IMR-90 (cell line): ENCODE data around the gene USP35. TPM values are rescaled to one million over a fixed set of nuclear protein-coding genes. Genes with fewer than 3 reads are reported as not detected.

Experiments
- ATAC-seq: fragments of 200-7000 bp; cut with Tn5 transposase; 2 replicates; pipeline ENCODE4 v1.9.1; 2020; ENCODE audit warnings: low read depth, mild to moderate bottlenecking, moderate library complexity
- BruUV-seq: library from RNA; stranded (reverse); fragments of 400-500 nt; replicated peaks from 2 replicates; lab custom pipeline; 2021; lab: Mats Ljungman, UMichigan
- CTCF ChIA-PET: fragments of 300-600 bp; formaldehyde crosslinking; extraction: SDS; loops from one replicate; lab custom pipeline; 2021; ENCODE audit warnings: antibody characterized with exemption; lab: Yijun Ruan, JAX
- POLR2A ChIA-PET: fragments of 300-600 bp; sonication (Branson Sonifier 250); formaldehyde crosslinking; loops from one replicate; lab custom pipeline; 2022; ENCODE audit warnings: antibody characterized with exemption; ENCODE audit not compliant: unreplicated experiment; lab: Charles Lee
- DNase-seq: peaks from one replicate; pipeline ENCODE4 v3.0.0; 2013
- H2AFZ ChIP-seq: replicated peaks from 2 replicates; pipeline ENCODE3; 2013; ENCODE audit warnings: low read length, mild to moderate bottlenecking; ENCODE audit not compliant: poor library complexity
- H2AK5ac ChIP-seq: 2 replicates; pipeline ENCODE4 v1.6.1; 2013; ENCODE audit warnings: low read depth, low read length, inconsistent platforms
- H2AK9ac ChIP-seq: replicated peaks from 2 replicates; pipeline ENCODE3; 2013; ENCODE audit warnings: mild to moderate bottlenecking, low read depth, low read length, moderate library complexity; ENCODE audit not compliant: poor library complexity
- H2BK120ac ChIP-seq: 2 replicates; pipeline ENCODE4 v1.6.1; 2013; ENCODE audit warnings: low read depth, low read length, inconsistent platforms
- H2BK15ac ChIP-seq: 3 replicates; pipeline ENCODE4 v1.6.1; 2013; ENCODE audit warnings: low read depth, low read length, inconsistent platforms
- H2BK20ac ChIP-seq: 2 replicates; pipeline ENCODE4 v1.6.1; 2013; ENCODE audit warnings: low read depth, mild to moderate bottlenecking, inconsistent platforms, low read length, moderate library complexity
- H2BK5ac ChIP-seq: 2 replicates; pipeline ENCODE4 v1.6.1; 2013; ENCODE audit warnings: mild to moderate bottlenecking, low read depth, low read length, inconsistent platforms; ENCODE audit not compliant: poor library complexity, severe bottlenecking
- H3K14ac ChIP-seq: replicated peaks from 2 replicates; pipeline ENCODE4 v1.6.1; 2013; ENCODE audit warnings: low read depth, low read length, inconsistent platforms
- H3K18ac ChIP-seq: 2 replicates; pipeline ENCODE4 v1.6.1; 2013; ENCODE audit warnings: low read depth, low read length, control low read depth
- H3K23ac ChIP-seq: 2 replicates; pipeline ENCODE4 v1.6.1; 2013; ENCODE audit warnings: low read depth, low read length, inconsistent platforms
- H3K27ac ChIP-seq: 2 replicates; pipeline ENCODE4 v1.5.1; 2013; ENCODE audit warnings: mild to moderate bottlenecking, control low read depth, low read length; ENCODE audit not compliant: insufficient read depth
- H3K27me3 ChIP-seq: 2 replicates; pipeline ENCODE4 v1.6.1; 2013; ENCODE audit warnings: low read length; ENCODE audit not compliant: control insufficient read depth, insufficient read depth
- H3K36me3 ChIP-seq: 2 replicates; pipeline ENCODE4 v1.6.1; 2013; ENCODE audit warnings: low read length, mixed read lengths; ENCODE audit not compliant: control insufficient read depth, insufficient read depth
- H3K4ac ChIP-seq: 2 replicates; pipeline ENCODE4 v1.6.1; 2013; ENCODE audit warnings: low read depth, low read length, inconsistent platforms
- H3K4me1 ChIP-seq: 2 replicates; pipeline ENCODE4 v1.6.1; 2013; ENCODE audit warnings: low read length, mixed read lengths; ENCODE audit not compliant: control insufficient read depth, insufficient read depth
- H3K4me2 ChIP-seq: 2 replicates; pipeline ENCODE4 v1.6.1; 2013; ENCODE audit warnings: low read depth, mild to moderate bottlenecking, control low read depth, low read length, moderate library complexity
- H3K4me3 ChIP-seq: 2 replicates; pipeline ENCODE4 v1.5.1; 2013; ENCODE audit warnings: low read depth, mild to moderate bottlenecking, control low read depth, low read length, moderate library complexity; ENCODE audit not compliant: insufficient read depth
- H3K56ac ChIP-seq: 2 replicates; pipeline ENCODE4 v1.6.1; 2013; ENCODE audit warnings: low read length, inconsistent platforms; ENCODE audit not compliant: insufficient read depth; ENCODE audit errors: extremely low read depth
- H3K79me1 ChIP-seq, 2 experiments: 2 replicates each; pipeline ENCODE4 v1.6.1; 2013; ENCODE audit warnings: low read length in 2 of 2, inconsistent platforms in 1 of 2, low read depth in 1 of 2
- H3K9ac ChIP-seq: 2 replicates; pipeline ENCODE4 v1.6.1; 2013; ENCODE audit warnings: low read depth, low read length, control low read depth
- H3K9me1 ChIP-seq: 2 replicates; pipeline ENCODE4 v1.6.1; 2013; ENCODE audit warnings: low read length, inconsistent platforms; ENCODE audit not compliant: insufficient read depth
- H3K9me3 ChIP-seq: 2 replicates; pipeline ENCODE4 v1.6.1; 2013; ENCODE audit warnings: low read length; ENCODE audit not compliant: control insufficient read depth, insufficient read depth
- H4K20me1 ChIP-seq: 2 replicates; pipeline ENCODE4 v1.6.1; 2013; ENCODE audit warnings: low read length, inconsistent platforms; ENCODE audit not compliant: insufficient read depth
- H4K5ac ChIP-seq: 2 replicates; pipeline ENCODE4 v1.6.1; 2013; ENCODE audit warnings: mild to moderate bottlenecking, low read depth, low read length, control low read depth
- H4K8ac ChIP-seq, 2 experiments: 2 replicates each; pipeline ENCODE4 v1.6.1; 2013; ENCODE audit warnings: low read depth in 2 of 2, low read length in 2 of 2, control low read depth in 1 of 2, inconsistent platforms in 1 of 2
- H4K91ac ChIP-seq: 2 replicates; pipeline ENCODE4 v1.6.1; 2013; ENCODE audit warnings: low read depth, low read length, inconsistent platforms; ENCODE audit not compliant: insufficient read depth
- CEBPB ChIP-seq: IDR thresholded peaks from 2 replicates; pipeline ENCODE4 v1.6.1; 2012; ENCODE audit warnings: low read depth, low read length, improper control_type of control experiment
- MAFK ChIP-seq: IDR thresholded peaks from 2 replicates; pipeline ENCODE4 v1.6.1; 2012; ENCODE audit warnings: low read depth, low read length, improper control_type of control experiment
- POLR2A ChIP-seq: IDR thresholded peaks from 2 replicates; pipeline ENCODE4 v1.6.1; 2012; ENCODE audit warnings: mild to moderate bottlenecking, low read depth, low read length
- WGBS, 2 experiments: methylation state at CpG; one replicate each; pipeline versions ENCODE4 v1.1.5 to v1.1.7; 2013; ENCODE audit warnings: missing lambda C conversion rate in 2 of 2; ENCODE audit not compliant: insufficient read length in 1 of 2; ENCODE audit errors: extremely low coverage in 2 of 2; 5-methylcytosine and 5-hydroxymethylcytosine counted together
- dilution Hi-C: fragments of 300-500 bp; cut with HindIII; formaldehyde crosslinking; loops from one replicate; pipeline ENCODE4 v1.14.3; 2018; ENCODE audit warnings: low sequenced_read_pairs; ENCODE audit not compliant: unreplicated experiment
- in situ Hi-C: fragments of 300-500 bp; cut with MboI; formaldehyde crosslinking; loops from 3 replicates; pipeline ENCODE4 v1.14.3; 2019; ENCODE audit warnings: low sequenced_read_pairs, inconsistent platforms, mixed read lengths
- intact Hi-C: fragments of 100-400 bp; cut with micrococcal nuclease; formaldehyde crosslinking; loops from 2 replicates; pipeline ENCODE4 v1.10.0; 2022
- polyA plus RNA-seq, 3 experiments: library from polyadenylated mRNA; depleted of rRNA; stranded (reverse); fragments of >200 nt; gene quantifications; 2 replicates each; pipeline ENCODE4 v1.2.3, GENCODE V29; 2012; ENCODE audit warnings: low replicate concordance in 1 of 3
- total RNA-seq: library from RNA; depleted of rRNA; stranded (reverse); fragments of >200 nt; gene quantifications from 2 replicates; pipeline ENCODE4 v1.2.3, GENCODE V29; 2012

USP35 gene
- total and polyA plus RNA-seq, 2 of the 4 experiments (the other 2 are of a cell fraction), result 2.7 to 11.3 TPM

DNA sequence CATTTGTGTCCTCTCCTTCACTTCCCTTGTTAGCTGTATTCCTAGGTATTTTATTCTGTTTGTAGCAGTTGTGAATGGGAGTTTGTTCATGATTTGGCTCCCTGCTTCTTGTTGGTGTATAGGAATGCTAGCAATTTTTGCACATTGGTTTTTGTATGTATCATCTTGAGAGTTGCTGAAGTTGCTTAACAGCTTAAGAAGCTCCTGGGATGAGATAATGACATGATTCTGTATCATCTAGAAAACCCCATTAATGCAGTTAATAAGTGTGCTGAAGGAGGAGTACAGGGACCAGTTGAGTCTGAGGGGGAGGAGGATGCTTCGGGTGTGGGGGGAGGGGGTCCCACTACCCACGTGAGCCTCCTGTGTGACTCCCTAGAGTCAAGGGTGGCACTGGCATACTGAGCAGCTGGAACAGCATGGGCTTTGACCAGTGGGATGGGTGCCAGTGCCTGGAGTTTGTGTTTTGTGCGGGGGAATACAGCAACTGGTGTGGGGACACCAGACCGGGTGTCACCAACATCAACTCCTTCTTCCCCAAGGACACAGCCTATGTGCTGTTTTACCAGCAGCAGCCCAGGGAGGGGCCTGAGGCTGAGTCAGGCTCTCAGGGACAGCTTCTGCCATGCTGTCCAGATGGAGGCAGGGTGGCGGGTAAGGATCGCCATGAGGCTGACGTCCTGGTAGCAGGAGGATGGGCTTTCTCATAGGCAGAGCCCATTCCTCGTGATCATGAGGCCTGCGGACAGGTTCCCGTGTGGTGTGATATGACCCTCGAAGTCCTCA is 24.1 kb downstream of the USP35 start:
- H3K27ac ChIP-seq, result no peak overlapping the region; the same call in 1 of the 2 replicates

More for the DNA sequence above, 24.1 kb downstream of the USP35 start:
- H3K27me3 ChIP-seq, result no peaks in the 10 kb centered on the region
- peaks cover 27% of the 10 kb centered on the region for H3K9me1 ChIP-seq
- ChIA-PET POLR2A (no interaction called here), CTCF (no interaction called here)
- H4K20me1 ChIP-seq, result peaks cover 22% of the 10 kb centered on the region
- in situ Hi-C loops (no loop called here), dilution Hi-C loops (no loop called here), intact Hi-C loops (loop anchor here (2.0 kb wide), 1 partner anchor 24 kb away; the partner anchor contains the start of genes KCTD21 and USP35)
- no peak overlapping the region for H4K5ac ChIP-seq
- peaks cover 10% of the 10 kb centered on the region for H3K4me1 ChIP-seq
- H3K9ac ChIP-seq, result no peak overlapping the region
- H2AK9ac ChIP-seq, result peak overlapping the region; percentile 47
- H3K4ac ChIP-seq, result no peak overlapping the region
- DNase-seq, result peak; percentile 76
- no TSS peak for BruUV-seq
- TF ChIP-seq CEBPB, result peak; percentile 71; the same call in 1 of the 2 replicates
- TF ChIP-seq POLR2A, result no peak
- TF ChIP-seq MAFK, result 0 out of 2 replicates have a peak, but pooled peaks have one; percentile 13
- no peak overlapping the region for H2BK120ac ChIP-seq
- H3K79me1 ChIP-seq, result peaks cover 5 to 47% of the 10 kb centered on the region in 2 experiments; a peak in 2 of 4 replicates
- peaks cover 58% of the 10 kb centered on the region for H3K36me3 ChIP-seq
- H3K56ac ChIP-seq, result no peak overlapping the region
- peak overlapping the region; percentile 21; the same call in 1 of the 2 replicates for H2AK5ac ChIP-seq
- H3K14ac ChIP-seq, result no peak overlapping the region
- H2BK20ac ChIP-seq, result no peak overlapping the region
- H4K91ac ChIP-seq, result no peak overlapping the region
- 100% methylated on average over 1 of the region's 11 CpGs; no CpG with 5 or more reads in 1 of the 2 experiments for WGBS, 2 experiments
- H3K18ac ChIP-seq, result no peak overlapping the region
- no peak overlapping the region for H2BK15ac ChIP-seq
- peak; percentile 68 for ATAC-seq
- no peak overlapping the region for H2BK5ac ChIP-seq
- H3K4me3 ChIP-seq, result no peak overlapping the region
- H4K8ac ChIP-seq, result no peak overlapping the region
- H3K9me3 ChIP-seq, result no peaks in the 10 kb centered on the region
- no peak overlapping the region for H3K23ac ChIP-seq
- H3K4me2 ChIP-seq, result no peak overlapping the region
- H2AFZ ChIP-seq, result no peak overlapping the region
